C4-2B (cell line): Measurements from ENCODE around the gene PPP3CA.

Experiments
- H3K27ac ChIP-seq: fragments of 450-650 bp; 2 replicates; pipeline ENCODE4 v1.5.1; 2017
- CTCF ChIP-seq: fragments of 450-650 bp; conservative IDR thresholded peaks from 2 replicates; pipeline ENCODE4 v1.5.1; 2017; ENCODE audit warnings: mild to moderate bottlenecking
- ZFX ChIP-seq: fragments of 450-650 bp; IDR thresholded peaks from 2 replicates; pipeline ENCODE4 v1.6.1; 2017

PPP3CA gene

GRCh38 chr4:101230801-101231426 is 116.4 kb downstream of the PPP3CA start:
- TF ChIP-seq ZFX (no peak), CTCF (no peak)
- peak overlapping the region; percentile 59; the same call in 1 of the 2 replicates for H3K27ac ChIP-seq

- no peak overlapping the region for H3K27ac ChIP-seq
- TF ChIP-seq ZFX (no peak), CTCF (no peak)
Observed at GRCh38 chr4:101229116-101229515, 118.2 kb downstream of the PPP3CA start.

GRCh38 chr4:101227715-101228114 is 119.6 kb downstream of the PPP3CA start:
- no peak overlapping the region; the same call in 1 of the 2 replicates for H3K27ac ChIP-seq

GRCh38 chr4:101224358-101225218 is 122.7 kb downstream of the PPP3CA start:
- TF ChIP-seq ZFX: no peak
- TF ChIP-seq CTCF: no peak
- peak overlapping the region; percentile 77; the same call in 1 of the 2 replicates for H3K27ac ChIP-seq

More at GRCh38 chr4:101227715-101228114, 119.6 kb downstream of the PPP3CA start:
- TF ChIP-seq ZFX (no peak), CTCF (no peak)

- no peak overlapping the region for H3K27ac ChIP-seq
- no peak for TF ChIP-seq ZFX
- TF ChIP-seq CTCF: no peak
Observed at GRCh38 chr4:101222156-101222845, 125.0 kb downstream of the PPP3CA start.

GRCh38 chr4:101221294-101221693 is 126.0 kb downstream of the PPP3CA start:
- TF ChIP-seq CTCF (no peak), ZFX (no peak)
- no peak overlapping the region for H3K27ac ChIP-seq

- TF ChIP-seq CTCF (no peak), ZFX (no peak)
- H3K27ac ChIP-seq: no peak overlapping the region
Observed at GRCh38 chr4:101218894-101219293, 128.4 kb downstream of the PPP3CA start.
